HepG2 (cell line): ENCODE measurements around the gene SHISA7. TPM values are rescaled to one million over a fixed set of nuclear protein-coding genes. Genes with fewer than 3 reads are reported as not detected.
A peak's percentile ranks its signal among the peaks of the same experiment; 100 is the strongest.

Source experiments
- ARID2 ChIP-seq: sonication (generic); formaldehyde crosslinking; IDR thresholded peaks from 2 replicates; pipeline ENCODE4 v1.8.1; 2022; ENCODE audit warnings: mild to moderate bottlenecking, missing genetic modification reagents, borderline replicate concordance
- EP300 ChIP-seq, 3 experiments: sonication (generic) in 1 of 3; formaldehyde crosslinking in 1 of 3; IDR thresholded peaks; 2 replicates each; pipeline versions ENCODE4 v1.5.1 to v1.6.1; 2011 to 2020; ENCODE audit warnings: low read depth in 2 of 3, low read length in 2 of 3, borderline replicate concordance in 1 of 3, improper control_type of control experiment in 1 of 3, mild to moderate bottlenecking in 1 of 3, missing genetic modification reagents in 1 of 3, moderate library complexity in 1 of 3
- FLYWCH1 ChIP-seq: sonication (generic); formaldehyde crosslinking; IDR thresholded peaks from 2 replicates; pipeline ENCODE4 v1.8.1; 2023; ENCODE audit warnings: mild to moderate bottlenecking, missing genetic modification reagents
- IRF2 ChIP-seq: IDR thresholded peaks from 2 replicates; pipeline ENCODE4 v1.6.1; 2018; ENCODE audit warnings: missing genetic modification reagents, missing compliant biosample characterization
- LRRFIP1 ChIP-seq: sonication (generic); formaldehyde crosslinking; conservative IDR thresholded peaks from 2 replicates; pipeline ENCODE4 v1.4.0; 2020; ENCODE audit warnings: missing genetic modification reagents
- MNT ChIP-seq: fragments of 450-650 bp; IDR thresholded peaks from 2 replicates; pipeline ENCODE4 v1.6.1; 2016
- NR0B2 ChIP-seq: sonication (generic); formaldehyde crosslinking; IDR thresholded peaks from 2 replicates; pipeline ENCODE4 v1.4.0; 2020; ENCODE audit warnings: mild to moderate bottlenecking, missing genetic modification reagents
- NR1H2 ChIP-seq: sonication (generic); formaldehyde crosslinking; IDR thresholded peaks from 2 replicates; pipeline ENCODE4 v1.8.1; 2022; ENCODE audit warnings: low read depth, missing genetic modification reagents, borderline replicate concordance
- PRMT3 ChIP-seq: sonication (generic); formaldehyde crosslinking; IDR thresholded peaks from 2 replicates; pipeline ENCODE4 v1.8.1; 2022; ENCODE audit warnings: low read depth, mild to moderate bottlenecking, moderate library complexity, missing genetic modification reagents, borderline replicate concordance
- TEAD3 ChIP-seq: optimal IDR thresholded peaks from 2 replicates; pipeline ENCODE3; 2016; ENCODE audit warnings: borderline replicate concordance
- ZBTB43 ChIP-seq: sonication (generic); formaldehyde crosslinking; conservative IDR thresholded peaks from 2 replicates; pipeline ENCODE4 v1.4.0; 2020; ENCODE audit warnings: missing genetic modification reagents
- ZBTB49 ChIP-seq: sonication (generic); formaldehyde crosslinking; IDR thresholded peaks from 2 replicates; pipeline ENCODE4 v1.4.0; 2020; ENCODE audit warnings: missing genetic modification reagents, borderline replicate concordance
- ZFP90 ChIP-seq: sonication (generic); formaldehyde crosslinking; IDR thresholded peaks from 2 replicates; pipeline ENCODE4 v1.8.0; 2022; ENCODE audit warnings: missing genetic modification reagents, mild to moderate bottlenecking, inconsistent platforms, borderline replicate concordance
- ZNF12 ChIP-seq: sonication (generic); formaldehyde crosslinking; IDR thresholded peaks from 2 replicates; pipeline ENCODE4 v1.5.0; 2020; ENCODE audit warnings: missing genetic modification reagents
- ZNF136 ChIP-seq: sonication (generic); formaldehyde crosslinking; IDR thresholded peaks from 2 replicates; pipeline ENCODE4 v1.8.1; 2022; ENCODE audit warnings: low read depth, mild to moderate bottlenecking, moderate library complexity, missing genetic modification reagents
- ZNF670 ChIP-seq: sonication (generic); formaldehyde crosslinking; IDR thresholded peaks from 2 replicates; pipeline ENCODE4 v1.8.0; 2022; ENCODE audit warnings: mild to moderate bottlenecking, missing genetic modification reagents, borderline replicate concordance
- ZNF713 ChIP-seq: sonication (generic); formaldehyde crosslinking; IDR thresholded peaks from 2 replicates; pipeline ENCODE4 v1.4.0; 2020; ENCODE audit warnings: mild to moderate bottlenecking, missing genetic modification reagents
- ZNF720 ChIP-seq: sonication (generic); formaldehyde crosslinking; IDR thresholded peaks from 2 replicates; pipeline ENCODE4 v1.4.0; 2020; ENCODE audit warnings: missing genetic modification reagents
- ZNF782 ChIP-seq: sonication (generic); formaldehyde crosslinking; IDR thresholded peaks from 2 replicates; pipeline ENCODE4 v1.4.0; 2020; ENCODE audit warnings: missing genetic modification reagents, mild to moderate bottlenecking, borderline replicate concordance
- polyA plus RNA-seq, 8 experiments: library from polyadenylated mRNA; depleted of rRNA in 3 of 8; stranded (reverse) in 7 of 8; unstranded in 1 of 8; fragments of >200 nt; fragmentation: Illumina TruSeq in 4 of 8; extraction: Trizol in 4 of 8; gene quantifications; 2 replicates each; pipeline versions ENCODE4 v1.2.1 to v1.2.3, GENCODE V29; 2011 to 2016; ENCODE audit warnings: low read depth in 4 of 8, missing spikeins in 1 of 8, mixed read lengths in 1 of 8; ENCODE audit not compliant: insufficient read depth in 1 of 8
- total RNA-seq, 5 experiments: library from RNA; depleted of rRNA; stranded (reverse); fragments of >200 nt; fragmentation: Illumina TruSeq; extraction: Trizol; gene quantifications; 2 replicates each; pipeline ENCODE4 v1.2.3, GENCODE V29; 2016; ENCODE audit warnings: low read depth in 1 of 5

Gene SHISA7
- total and polyA plus RNA-seq, 2 of the 13 experiments (the other 11 are each of a cell fraction or from before 2014, with no cell fraction given) = not detected

- TF ChIP-seq IRF2 (CRISPR knock-in tag) (peak; percentile 86), PRMT3 (CRISPR knock-in tag) (no peak), MNT (peak; percentile 69; the same call in 1 of the 2 replicates), EP300 (IDR thresholded peaks at IDR 0.05; ENCODE audit: low read depth in 2 of 2, low read length in 2 of 2) (no peak), EP300 (CRISPR knock-in tag; IDR thresholded peaks at IDR 0.05; ENCODE audit: borderline replicate concordance) (no peak; the same call in 1 of the 2 replicates), ARID2 (CRISPR knock-in tag) (no peak), NR0B2 (CRISPR knock-in tag) (peak; percentile 92), FLYWCH1 (CRISPR knock-in tag) (no peak), ZNF136 (CRISPR knock-in tag) (no peak; the same call in 1 of the 2 replicates), ZBTB43 (CRISPR knock-in tag) (peak; percentile 79; the same call in 1 of the 2 replicates), ZNF670 (CRISPR knock-in tag) (peak; percentile 68; the same call in 1 of the 2 replicates), ZFP90 (CRISPR knock-in tag) (peak; percentile 88), ZNF720 (CRISPR knock-in tag) (no peak), ZNF782 (CRISPR knock-in tag) (no peak; the same call in 1 of the 2 replicates), ZNF12 (CRISPR knock-in tag) (peak; percentile 68; the same call in 1 of the 2 replicates), ZNF713 (CRISPR knock-in tag) (0 out of 2 replicates have a peak, but pooled peaks have one; percentile 44), ZBTB49 (CRISPR knock-in tag) (no peak), NR1H2 (CRISPR knock-in tag) (no peak), TEAD3 (no peak), LRRFIP1 (CRISPR knock-in tag) (no peak)
Observed at GRCh38 chr19:55476100-55476775, 33.1 kb upstream of the SHISA7 start, which contains the start of gene ZNF628 (continued).
